SK-N-SH (cell line): ENCODE measurements around the gene ATF4. TPM values are rescaled to one million over a fixed set of nuclear protein-coding genes. Genes with fewer than 3 reads are reported as not detected.
A peak's percentile ranks its signal among the peaks of the same experiment; 100 is the strongest.

Experiments
- CTCF ChIA-PET: fragments of 300-600, 350-600 bp; formaldehyde crosslinking; extraction: SDS; loops from one replicate; lab custom pipeline; 2021; lab: Yijun Ruan, JAX
- POLR2A ChIA-PET: fragments of 350-600 bp; sonication (Branson Sonifier 250); formaldehyde crosslinking; extraction: SDS; loops from one replicate; lab custom pipeline; 2020; ENCODE audit warnings: antibody characterized with exemption, inconsistent platforms; lab: Yijun Ruan, JAX
- DNase-seq: peaks from one replicate; pipeline ENCODE4 v3.0.0; 2012
- H2AFZ ChIP-seq: fragments of 200-600 bp; sonication (generic); 2 replicates; pipeline ENCODE4 v1.8.1; 2016; ENCODE audit warnings: antibody characterized with exemption, mild to moderate bottlenecking, low read depth
- H3F3A ChIP-seq: fragments of 200-600 bp; sonication (generic); replicated peaks from 2 replicates; pipeline ENCODE3; 2016; ENCODE audit warnings: antibody characterized with exemption, mild to moderate bottlenecking; ENCODE audit not compliant: insufficient read depth
- H3K27ac ChIP-seq, 2 experiments: fragments of 200-500 bp in 1 of 2; fragments of 200-600 bp in 1 of 2; sonication (Bioruptor generic) in 1 of 2; sonication (generic), shearing (Covaris generic) in 1 of 2; 2 replicates each; pipeline versions ENCODE4 v1.5.1 to v1.6.1; 2014 to 2016; ENCODE audit warnings: low read depth in 2 of 2, inconsistent platforms in 1 of 2, low read length in 1 of 2, mild to moderate bottlenecking in 1 of 2, mixed read lengths in 1 of 2
- H3K27me3 ChIP-seq: fragments of 200-600 bp; sonication (generic), shearing (Covaris generic); 2 replicates; pipeline ENCODE4 v1.6.1; 2016; ENCODE audit warnings: mixed run types; ENCODE audit not compliant: insufficient read depth
- H3K36me3 ChIP-seq, 2 experiments: fragments of 200-500 bp in 1 of 2; fragments of 200-600 bp in 1 of 2; sonication (Bioruptor generic) in 1 of 2; sonication (generic) in 1 of 2; replicated peaks in 1 of 2; 2 replicates each; pipeline versions ENCODE3 to v1.5.1; 2014 to 2016; ENCODE audit warnings: low read length in 1 of 2, mild to moderate bottlenecking in 1 of 2; ENCODE audit not compliant: insufficient read depth in 2 of 2, control insufficient read depth in 1 of 2
- H3K4me1 ChIP-seq, 2 experiments: fragments of 200-500 bp in 1 of 2; fragments of 200-600 bp in 1 of 2; sonication (Bioruptor generic) in 1 of 2; sonication (generic), shearing (Covaris generic) in 1 of 2; 2 replicates each; pipeline versions ENCODE4 v1.5.1 to v1.6.1; 2014 to 2016; ENCODE audit warnings: low read depth in 1 of 2, low read length in 1 of 2, mixed run types in 1 of 2; ENCODE audit not compliant: insufficient read depth in 2 of 2, control insufficient read depth in 1 of 2
- H3K4me2 ChIP-seq: fragments of 200-600 bp; sonication (generic), shearing (Covaris generic); 2 replicates; pipeline ENCODE4 v1.6.1; 2017; ENCODE audit warnings: mixed run types
- H3K4me3 ChIP-seq, 2 experiments: fragments of 200-500 bp in 1 of 2; fragments of 200-600 bp in 1 of 2; sonication (Bioruptor generic) in 1 of 2; sonication (generic), shearing (Covaris generic) in 1 of 2; 2 replicates each; pipeline versions ENCODE4 v1.5.1 to v1.8.1; 2014 to 2016; ENCODE audit warnings: low read depth in 2 of 2, inconsistent platforms in 1 of 2, low read length in 1 of 2, mild to moderate bottlenecking in 1 of 2, mixed read lengths in 1 of 2, moderate library complexity in 1 of 2
- H3K79me2 ChIP-seq: fragments of 200-600 bp; sonication (generic); 2 replicates; pipeline ENCODE4 v1.8.1; 2017; ENCODE audit warnings: mild to moderate bottlenecking; ENCODE audit not compliant: insufficient read depth
- H3K9ac ChIP-seq: fragments of 200-600 bp; sonication (generic); 2 replicates; pipeline ENCODE4 v1.6.1; 2017; ENCODE audit warnings: mixed run types
- H3K9me2 ChIP-seq: fragments of 200-600 bp; sonication (generic); 2 replicates; pipeline ENCODE4 v1.6.1; 2017; ENCODE audit warnings: mixed run types
- H3K9me3 ChIP-seq: fragments of 200-600 bp; sonication (generic); 2 replicates; pipeline ENCODE4 v1.6.1; 2017; ENCODE audit warnings: mixed run types, mild to moderate bottlenecking, moderate library complexity
- H4K20me1 ChIP-seq: fragments of 200-600 bp; sonication (generic); 2 replicates; pipeline ENCODE4 v1.6.1; 2017; ENCODE audit warnings: mild to moderate bottlenecking, mixed run types; ENCODE audit not compliant: insufficient read depth
- FOXM1 ChIP-seq: IDR thresholded peaks from 2 replicates; pipeline ENCODE4 v1.4.0; 2012; ENCODE audit warnings: low read depth, mild to moderate bottlenecking
- GABPA ChIP-seq: IDR thresholded peaks from 2 replicates; pipeline ENCODE4 v1.4.0; 2012; ENCODE audit warnings: low read depth, mild to moderate bottlenecking
- MXI1 ChIP-seq: IDR thresholded peaks from 2 replicates; pipeline ENCODE4 v1.6.1; 2012; ENCODE audit warnings: mild to moderate bottlenecking, low read depth, low read length, improper control_type of control experiment
- NFIC ChIP-seq: IDR thresholded peaks from 2 replicates; pipeline ENCODE4 v1.4.0; 2012; ENCODE audit warnings: borderline replicate concordance
- RCOR1 ChIP-seq: fragments of 150-350 bp; IDR thresholded peaks from 2 replicates; pipeline ENCODE4 v1.6.1; 2017; ENCODE audit warnings: antibody characterized with exemption, low read length
- REST ChIP-seq: IDR thresholded peaks from 2 replicates; pipeline ENCODE4 v1.6.1; 2012; ENCODE audit warnings: mild to moderate bottlenecking, low read depth, low read length, moderate library complexity
- SMC3 ChIP-seq: IDR thresholded peaks from 2 replicates; pipeline ENCODE4 v1.6.1; 2012; ENCODE audit warnings: low read depth, low read length, improper control_type of control experiment
- TCF12 ChIP-seq: IDR thresholded peaks from 2 replicates; pipeline ENCODE4 v1.4.0; 2012
- WGBS: methylation state at CpG from one replicate; pipeline ENCODE4 v1.1.6; 2017; ENCODE audit warnings: low lambda C conversion rate; 5-methylcytosine and 5-hydroxymethylcytosine counted together
- polyA plus RNA-seq, 3 experiments: library from polyadenylated mRNA; depleted of rRNA; stranded (reverse); fragments of >200 nt; gene quantifications; 2 replicates each; pipeline ENCODE4 v1.2.3, GENCODE V29; 2012
- TF ChIP-seq, protein P1 (sequence below): fragments of 150-350 bp; IDR thresholded peaks from 2 replicates; pipeline ENCODE4 v1.6.1; 2016; ENCODE audit warnings: mild to moderate bottlenecking, low read depth, low read length

The ATF4 gene
- polyA plus RNA-seq, 1 of the 3 experiments (the other 2 are of a cell fraction) = 375 TPM

- CTCF ChIA-PET = no interaction called here
Observed at GRCh38 chr22:39477542-39477941, 42.8 kb upstream of the ATF4 start.

GRCh38 chr22:39478441-39478850 is 41.9 kb upstream of the ATF4 start:
- no peak for DNase-seq
- POLR2A ChIA-PET = no interaction called here
- no peaks in the 10 kb centered on the region for H4K20me1 ChIP-seq

More at GRCh38 chr22:39477542-39477941, 42.8 kb upstream of the ATF4 start:
- Histone ChIP-seq H3K27me3 (no peaks in the 10 kb centered on the region), H3F3A (no peaks in the 10 kb centered on the region), H3K79me2 (no peaks in the 10 kb centered on the region), H3K27ac (no peak overlapping the region), H3K36me3 (no peaks in the 10 kb centered on the region), H3K4me2 (no peak overlapping the region), H2AFZ (no peak overlapping the region), H3K9ac (no peak overlapping the region), H3K9me3 (no peaks in the 10 kb centered on the region), H3K9me2 (no peaks in the 10 kb centered on the region), H3K4me1 (peaks cover 0 to 29% of the 10 kb centered on the region in 2 experiments; a peak in 1 of 4 replicates), H3K4me3 (no peak overlapping the region), H4K20me1 (no peaks in the 10 kb centered on the region)
- no peak for TF ChIP-seq FOXM1
- TF ChIP-seq, protein P1, sequence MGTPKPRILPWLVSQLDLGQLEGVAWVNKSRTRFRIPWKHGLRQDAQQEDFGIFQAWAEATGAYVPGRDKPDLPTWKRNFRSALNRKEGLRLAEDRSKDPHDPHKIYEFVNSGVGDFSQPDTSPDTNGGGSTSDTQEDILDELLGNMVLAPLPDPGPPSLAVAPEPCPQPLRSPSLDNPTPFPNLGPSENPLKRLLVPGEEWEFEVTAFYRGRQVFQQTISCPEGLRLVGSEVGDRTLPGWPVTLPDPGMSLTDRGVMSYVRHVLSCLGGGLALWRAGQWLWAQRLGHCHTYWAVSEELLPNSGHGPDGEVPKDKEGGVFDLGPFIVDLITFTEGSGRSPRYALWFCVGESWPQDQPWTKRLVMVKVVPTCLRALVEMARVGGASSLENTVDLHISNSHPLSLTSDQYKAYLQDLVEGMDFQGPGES = no peak
- TF ChIP-seq TCF12 = no peak
- POLR2A ChIA-PET = no interaction called here
- DNase-seq = no peak
- WGBS = 62% methylated on average over 2 of the region's 9 CpGs

More at GRCh38 chr22:39478441-39478850, 41.9 kb upstream of the ATF4 start:
- Histone ChIP-seq H3K9ac (no peak overlapping the region), H3K4me3 (no peak overlapping the region), H3K4me2 (no peak overlapping the region), H3F3A (no peaks in the 10 kb centered on the region), H3K36me3 (no peaks in the 10 kb centered on the region), H3K79me2 (no peaks in the 10 kb centered on the region), H3K27me3 (no peaks in the 10 kb centered on the region), H3K9me3 (no peaks in the 10 kb centered on the region), H3K9me2 (no peaks in the 10 kb centered on the region), H3K4me1 (peaks cover 0 to 26% of the 10 kb centered on the region in 2 experiments; a peak in 1 of 4 replicates), H2AFZ (no peak overlapping the region), H3K27ac (no peak overlapping the region)
- CTCF ChIA-PET = interaction anchor here (0.6 kb wide), 1 partner anchor 291 kb away, joined by 3 read pairs; no protein-coding TSS in a partner anchor
- TF ChIP-seq RCOR1 (no peak), FOXM1 (no peak), GABPA (no peak), NFIC (no peak), REST (peak; percentile 93), SMC3 (no peak), MXI1 (no peak)
- WGBS = 100% methylated on average over 1 of the region's 9 CpGs
